HG03097 (cell line): Measurements from ENCODE around the gene C2orf68.
"Not testable (repeated sequence)": the region's sequence is repeated elsewhere in the genome, so short reads cannot be mapped to it uniquely, and the experiment has no call there.

Source experiments
- ATAC-seq: cut with Tn5 transposase; IDR thresholded peaks from one replicate; pipeline ENCODE4 v1.9.1; 2021; ENCODE audit not compliant: unreplicated experiment, low FRiP score

C2orf68 gene

DNA sequence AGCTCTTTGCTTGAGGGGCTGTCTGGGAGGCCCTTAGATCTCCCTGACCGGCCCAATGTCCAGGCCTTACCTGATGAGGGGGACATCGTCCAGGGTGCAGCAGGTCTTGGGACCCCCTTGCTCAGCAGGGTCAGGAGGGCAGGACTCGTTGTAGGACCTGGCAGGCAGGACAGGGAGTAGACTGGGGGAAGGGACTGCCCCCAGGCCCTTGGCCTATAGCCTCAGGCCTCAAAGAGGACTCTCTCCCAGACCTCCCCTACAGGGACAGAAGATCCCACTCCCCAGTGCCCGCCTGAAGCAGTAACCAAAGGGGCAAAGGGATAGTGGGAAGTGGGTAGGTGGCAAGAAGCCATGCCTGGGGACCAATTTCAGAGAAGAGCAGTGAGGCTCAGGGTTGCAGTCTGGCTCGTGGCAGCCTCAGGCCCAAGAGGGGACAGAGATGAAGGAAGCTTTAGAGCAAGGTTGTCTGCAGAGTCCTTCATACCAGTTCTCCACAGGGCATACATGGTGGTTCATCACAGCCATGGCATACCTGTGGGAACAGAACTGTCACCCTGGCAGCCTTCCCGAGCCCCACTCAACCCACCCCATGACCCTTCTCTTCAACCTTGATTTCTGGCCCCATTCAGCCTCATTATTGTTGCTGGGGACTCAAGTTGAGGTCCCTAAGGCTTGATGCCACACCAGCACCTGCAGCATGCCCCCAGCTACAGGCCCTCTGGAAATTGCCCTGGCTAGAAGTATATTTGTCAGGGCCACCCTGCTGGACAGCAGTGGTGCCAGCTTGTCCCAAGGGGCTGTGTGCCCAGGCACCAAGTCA lies 10.7 kb downstream of the C2orf68 start:
- no peak for ATAC-seq

DNA sequence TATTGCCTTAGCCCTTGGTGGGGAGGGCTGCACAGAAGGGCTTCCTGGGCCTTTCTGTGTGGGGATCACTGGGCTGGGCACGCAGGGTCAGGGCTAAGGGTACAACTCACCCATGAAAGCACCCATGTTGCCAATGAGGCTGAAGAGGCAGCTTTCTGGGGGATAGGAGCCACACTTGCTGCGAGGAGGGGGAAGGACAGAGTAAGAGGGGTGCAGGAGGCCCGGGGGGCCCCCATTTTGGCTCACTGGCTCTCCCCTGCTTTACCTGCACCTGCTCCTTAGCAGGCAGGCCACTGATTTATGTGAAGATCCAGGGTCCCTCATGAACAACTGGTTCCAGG lies 11.7 kb downstream of the C2orf68 start:
- ATAC-seq, result no peak

DNA sequence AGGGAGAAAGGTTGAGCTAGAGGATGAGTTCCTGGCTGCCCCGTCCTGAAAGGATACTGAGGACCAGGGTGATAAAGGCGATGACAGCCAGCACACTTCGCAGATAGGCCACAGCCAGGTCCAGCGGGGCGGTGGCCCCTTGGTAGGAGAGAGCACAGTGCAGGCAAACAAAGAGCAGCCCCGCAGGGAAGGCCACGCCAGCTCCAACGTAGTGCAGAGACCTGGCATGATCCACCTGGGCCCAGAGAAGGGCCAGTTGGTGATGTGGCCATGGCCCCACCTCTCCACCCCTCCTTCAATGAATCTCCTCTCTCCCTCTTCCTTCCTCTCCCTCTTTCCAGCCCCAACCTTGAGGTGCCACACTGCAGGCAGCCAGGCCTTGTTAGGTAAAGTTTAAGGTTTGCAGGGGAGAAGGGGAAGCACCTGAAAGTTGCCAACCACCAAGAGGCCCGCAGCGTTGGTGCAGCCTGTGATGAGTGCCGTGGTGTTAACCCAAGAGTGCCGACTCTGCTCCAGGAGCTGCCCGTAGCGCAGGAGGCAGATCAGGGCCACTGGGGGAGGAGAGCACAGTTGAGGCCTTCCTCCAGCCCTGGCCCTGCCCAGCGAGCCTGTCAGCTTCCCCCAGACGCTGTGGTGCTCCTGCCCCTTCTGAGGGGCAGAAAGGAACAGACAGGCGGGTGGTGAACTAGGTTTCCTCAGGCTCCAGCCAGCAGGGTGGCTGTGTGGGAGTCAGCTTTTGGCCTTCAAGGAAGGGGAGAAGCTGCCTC lies 12.2 kb downstream of the C2orf68 start:
- no peak for ATAC-seq

DNA sequence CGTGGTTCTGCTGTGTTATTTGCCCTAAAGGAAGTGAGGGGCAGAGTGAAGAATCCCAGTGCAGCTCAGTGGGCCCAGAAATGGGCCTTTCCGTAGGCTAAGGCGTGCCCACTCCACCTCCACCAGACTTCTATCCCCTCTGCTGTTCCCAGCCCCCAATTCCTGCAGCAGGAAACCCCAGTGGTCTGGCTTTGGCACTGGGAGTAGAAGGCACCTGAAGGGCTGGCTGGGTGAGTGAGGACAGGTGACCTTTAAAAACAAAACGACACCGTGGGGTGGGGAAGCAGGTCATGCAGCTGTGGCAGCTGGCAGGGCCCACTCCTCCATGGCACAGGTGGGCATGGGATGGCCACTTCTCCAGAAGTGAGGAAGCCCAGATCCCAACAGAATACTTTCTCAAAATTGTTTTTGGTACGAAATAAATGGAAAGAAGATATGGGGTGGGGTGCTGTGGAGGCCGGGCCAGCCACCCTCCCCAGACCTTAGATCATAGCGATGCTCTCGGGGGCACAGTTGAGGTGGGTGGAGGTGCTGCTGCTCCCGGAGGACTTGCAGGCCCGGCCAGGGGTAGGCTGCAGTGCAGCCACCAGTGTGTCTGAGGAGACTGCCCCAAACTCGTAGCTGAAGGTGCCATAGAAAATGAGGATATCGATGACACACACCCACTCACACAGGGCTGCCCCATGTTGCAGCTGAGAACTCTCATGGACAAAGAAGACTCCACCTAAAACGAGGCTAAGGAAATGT lies 13.1 kb downstream of the C2orf68 start:
- no peak for ATAC-seq

DNA sequence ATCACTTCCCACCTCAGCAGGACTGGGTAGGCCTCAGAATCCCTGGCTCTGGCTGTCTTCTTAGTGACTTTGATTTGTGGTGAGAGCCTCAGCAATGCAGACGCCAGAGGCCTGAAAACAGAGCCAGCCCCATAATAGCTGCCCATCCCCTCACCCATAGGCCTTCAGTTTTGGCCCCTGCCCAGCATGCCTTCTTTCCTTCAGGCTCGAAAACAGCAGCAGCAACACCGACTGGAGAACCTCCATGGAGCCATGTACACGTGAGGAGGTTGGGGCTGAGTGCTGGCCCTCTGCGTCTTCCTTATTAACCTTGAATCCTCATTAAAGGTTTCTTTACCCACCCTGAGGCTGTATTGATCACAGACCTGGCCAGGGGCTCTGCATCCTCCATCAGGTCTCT lies 14.6 kb downstream of the C2orf68 start:
- ATAC-seq, result no peak

DNA sequence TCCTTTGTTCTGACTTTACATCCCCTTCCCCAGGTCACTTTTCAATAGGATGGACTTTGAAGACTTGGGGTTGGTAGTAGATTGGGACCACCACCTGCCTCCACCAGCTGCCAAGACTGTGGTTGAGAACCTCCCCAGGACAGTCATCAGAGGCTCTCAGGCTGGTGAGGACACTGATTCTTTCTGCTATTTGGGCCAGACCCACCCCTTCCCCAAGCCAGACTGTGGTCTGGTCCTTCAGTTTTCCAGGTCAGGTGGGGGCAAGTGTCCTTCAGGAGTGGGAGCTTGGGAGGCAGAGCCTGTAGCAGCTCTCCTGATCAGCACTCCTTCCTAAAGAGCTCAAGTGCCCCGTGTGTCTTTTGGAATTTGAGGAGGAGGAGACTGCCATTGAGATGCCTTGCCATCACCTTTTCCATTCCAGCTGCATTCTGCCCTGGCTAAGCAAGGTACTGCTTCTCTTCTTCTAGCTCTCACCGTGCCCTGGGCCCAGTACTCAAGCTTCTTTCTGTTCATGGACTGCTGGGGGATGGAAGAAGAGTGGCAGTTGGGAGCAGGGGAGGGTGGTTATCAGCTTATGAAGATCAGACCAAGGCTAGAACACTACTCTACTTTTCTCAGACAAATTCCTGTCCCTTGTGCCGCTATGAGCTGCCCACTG lies 15.3 kb downstream of the C2orf68 start:
- no peak for ATAC-seq

DNA sequence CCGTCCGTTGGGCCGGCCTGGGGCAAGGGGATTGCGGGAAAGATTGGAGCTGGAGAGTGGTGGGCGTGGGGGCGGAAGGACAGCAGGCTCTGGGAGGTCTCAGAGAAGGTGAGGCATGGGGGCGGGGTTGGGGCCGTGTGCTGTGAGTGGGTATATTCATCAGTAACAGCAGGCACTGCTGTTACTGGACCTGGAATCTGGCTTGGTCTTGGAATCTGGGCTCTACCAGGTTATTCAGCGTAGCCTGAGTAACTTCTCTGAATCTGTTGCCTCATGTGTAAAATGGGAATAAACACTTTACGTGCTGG lies 15.9 kb downstream of the C2orf68 start:
- no peak for ATAC-seq

DNA sequence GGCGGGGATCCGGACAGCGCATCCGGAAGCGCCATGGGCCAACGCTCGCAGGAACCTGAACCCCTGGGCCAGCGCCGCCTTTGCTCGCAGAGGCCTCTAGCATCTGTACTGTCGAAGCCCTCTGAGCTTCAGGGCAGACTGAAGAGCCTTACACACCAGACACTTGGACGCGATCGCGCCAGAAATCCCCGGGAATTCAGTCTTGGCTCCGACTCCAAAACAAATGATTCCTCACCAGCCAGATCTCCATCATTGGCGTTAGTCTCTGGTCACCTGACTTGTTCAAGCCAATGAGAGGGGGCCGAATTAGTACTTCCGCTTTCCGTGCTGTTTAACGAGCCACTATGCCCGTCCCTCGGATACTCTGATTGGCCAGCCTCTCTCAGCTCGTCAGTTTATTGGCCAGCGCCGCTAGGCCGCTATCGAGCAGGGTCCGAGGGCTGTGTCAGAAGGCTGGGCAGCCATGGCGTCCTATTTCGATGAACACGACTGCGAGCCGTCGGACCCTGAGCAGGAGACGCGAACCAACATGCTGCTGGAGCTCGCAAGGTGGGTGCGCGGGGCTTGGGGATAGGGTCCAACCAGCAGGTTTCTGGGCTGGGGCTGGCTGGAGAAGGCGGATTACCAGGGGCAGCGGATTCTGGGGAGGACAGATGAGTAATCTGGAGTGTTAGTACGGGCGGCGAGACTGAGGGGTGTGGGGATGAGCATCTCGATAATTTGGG lies 16.4 kb downstream of the C2orf68 start, which contains the start of gene RNF181:
TSS of gene RNF181 (plus strand) at position 445 of the 725 bp plus-strand sequence. CDS start at position 464, 19 bp downstream.
- peak; percentile 95 for ATAC-seq

DNA sequence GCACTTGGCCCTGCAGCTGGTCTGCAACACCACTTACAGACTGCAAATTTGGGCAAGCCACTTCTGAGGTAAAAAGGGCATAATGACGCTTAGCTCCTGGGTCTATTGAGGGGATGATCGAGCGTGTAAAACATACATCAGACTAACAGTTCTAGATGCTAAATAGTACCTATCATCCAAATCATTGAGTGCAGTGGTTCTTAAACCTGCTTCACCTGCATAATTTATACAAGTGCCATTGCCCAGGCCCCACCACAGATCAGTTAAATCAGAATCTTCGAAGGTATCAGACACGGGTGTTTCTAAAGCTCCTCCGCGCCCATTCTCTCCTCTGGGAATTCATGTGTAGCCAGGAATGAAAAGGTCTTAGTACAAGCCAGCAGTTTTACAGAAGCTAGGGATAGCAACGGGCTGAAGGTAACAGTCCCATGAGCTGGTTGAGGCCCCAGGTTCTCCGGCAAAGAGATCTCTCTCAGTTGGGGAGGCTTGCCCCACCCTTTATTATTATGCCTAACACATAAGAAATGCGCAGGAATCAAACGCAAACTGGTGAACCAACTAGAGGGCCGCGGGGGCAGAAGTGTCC lies 17.1 kb downstream of the C2orf68 start:
- no peak for ATAC-seq

DNA sequence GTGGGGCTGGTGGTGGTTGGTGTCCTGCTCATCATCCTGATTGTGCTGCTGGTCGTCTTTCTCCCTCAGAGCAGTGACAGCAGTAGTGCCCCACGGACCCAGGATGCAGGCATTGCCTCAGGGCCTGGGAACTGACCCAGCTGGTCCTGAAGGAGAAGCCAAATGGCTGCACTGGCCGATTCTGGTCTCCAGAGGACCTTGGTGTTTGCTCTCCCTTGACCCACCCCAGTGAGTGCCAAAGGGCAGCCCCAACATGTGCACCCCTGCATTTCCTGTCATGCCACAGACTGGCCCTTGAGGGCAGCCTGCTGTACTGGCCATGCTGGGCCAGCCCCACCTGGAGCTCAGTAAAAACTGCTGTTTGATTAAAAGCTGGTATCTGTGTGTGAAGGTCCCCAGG lies 18.8 kb downstream of the C2orf68 start:
- ATAC-seq, result no peak

DNA sequence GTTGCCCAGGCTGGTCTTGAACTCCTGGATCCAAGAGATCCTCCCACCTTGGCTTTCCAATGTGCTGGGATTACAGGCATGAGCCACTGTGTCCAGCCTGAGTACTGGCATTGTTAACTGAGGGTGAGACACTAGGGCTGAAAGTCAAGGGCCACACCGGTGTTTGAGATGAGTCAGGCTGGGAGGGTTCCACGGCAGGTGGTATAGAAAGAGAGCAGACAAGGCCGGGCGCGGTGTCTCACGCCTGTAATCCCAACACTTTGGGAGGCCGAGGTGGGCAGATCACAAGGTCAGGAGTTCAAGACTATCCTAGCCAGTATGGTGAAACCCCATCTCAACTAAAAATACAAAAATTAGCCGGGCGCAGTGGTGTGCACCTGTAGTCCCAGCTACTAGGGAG lies 19.6 kb downstream of the C2orf68 start:
- ATAC-seq, result not testable (repeated sequence)

DNA sequence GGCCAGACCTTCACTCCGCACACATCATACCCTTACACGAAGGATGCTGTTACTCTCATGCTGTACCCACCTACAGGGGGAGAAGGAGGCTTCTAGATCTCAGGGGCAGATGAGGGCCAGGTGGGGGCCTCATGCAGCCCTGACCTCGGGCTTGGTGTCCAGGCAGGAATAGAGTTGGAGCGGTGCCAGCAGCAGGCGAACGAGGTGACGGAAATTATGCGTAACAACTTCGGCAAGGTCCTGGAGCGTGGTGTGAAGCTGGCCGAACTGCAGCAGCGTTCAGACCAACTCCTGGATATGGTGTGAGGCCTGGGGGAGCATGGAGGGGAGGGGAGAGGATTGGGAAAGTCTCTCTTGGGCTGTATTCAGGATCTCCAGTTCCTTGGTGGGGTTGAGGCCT lies 20.3 kb downstream of the C2orf68 start:
- ATAC-seq, result no peak

DNA sequence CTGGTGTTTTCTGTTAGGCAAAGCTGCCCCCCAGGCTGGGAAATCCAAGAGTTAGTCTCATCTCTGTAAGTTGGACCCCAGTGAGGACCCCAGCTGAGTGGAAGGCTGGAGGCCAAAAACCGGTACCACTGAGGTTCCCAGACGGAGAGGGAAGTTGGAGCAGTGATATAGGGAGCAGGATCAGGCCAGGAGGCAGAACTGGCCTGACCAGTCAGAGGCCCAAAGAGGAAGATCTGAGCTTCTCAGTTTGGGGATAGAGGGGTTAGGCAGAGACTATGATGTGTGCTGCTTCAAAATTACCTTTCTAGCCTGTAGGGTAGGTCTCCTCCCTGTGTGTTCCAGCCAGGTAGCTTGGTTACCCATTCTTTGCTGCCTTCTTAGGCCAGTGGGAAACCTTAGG lies 20.9 kb downstream of the C2orf68 start:
- ATAC-seq, result no peak

DNA sequence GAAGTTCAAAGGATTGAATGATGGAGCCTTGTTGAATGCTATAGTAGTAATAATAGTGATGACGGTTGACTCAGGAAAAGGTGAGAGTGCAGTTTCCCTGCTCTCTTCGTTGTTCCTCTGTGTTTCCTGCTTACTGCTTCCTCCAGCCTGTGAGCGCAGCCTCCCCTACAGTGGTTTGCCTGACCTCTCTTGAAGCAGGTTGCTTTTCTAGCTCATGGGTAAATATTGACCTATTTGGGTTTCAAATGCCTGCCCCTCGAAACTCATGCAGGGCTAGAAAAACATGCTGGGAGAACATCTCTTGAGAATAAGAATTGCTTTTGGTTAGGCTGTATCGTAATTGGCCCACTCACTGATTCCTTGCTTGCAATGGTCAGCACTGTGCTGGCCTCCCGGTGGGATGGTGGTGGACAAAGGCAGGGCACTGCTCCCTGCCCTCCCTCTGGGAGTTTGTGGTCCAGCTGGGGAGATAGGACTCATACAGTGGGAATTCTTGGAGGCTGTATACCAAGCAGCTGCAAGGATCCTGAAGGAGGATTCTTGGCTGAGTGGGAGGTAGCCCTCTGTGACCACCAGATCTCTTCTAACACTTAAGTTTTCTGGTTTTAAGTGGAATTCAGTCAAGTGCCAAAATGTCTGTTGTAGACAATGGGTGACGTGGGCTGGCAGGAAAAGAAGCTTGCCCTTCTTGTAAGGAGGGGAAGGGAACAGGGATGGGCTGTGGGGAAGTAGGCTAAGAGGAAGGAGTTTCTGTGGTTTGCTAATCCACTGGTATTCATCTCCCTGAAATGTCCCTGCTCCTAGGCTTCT lies 21.7 kb downstream of the C2orf68 start:
- no peak for ATAC-seq

DNA sequence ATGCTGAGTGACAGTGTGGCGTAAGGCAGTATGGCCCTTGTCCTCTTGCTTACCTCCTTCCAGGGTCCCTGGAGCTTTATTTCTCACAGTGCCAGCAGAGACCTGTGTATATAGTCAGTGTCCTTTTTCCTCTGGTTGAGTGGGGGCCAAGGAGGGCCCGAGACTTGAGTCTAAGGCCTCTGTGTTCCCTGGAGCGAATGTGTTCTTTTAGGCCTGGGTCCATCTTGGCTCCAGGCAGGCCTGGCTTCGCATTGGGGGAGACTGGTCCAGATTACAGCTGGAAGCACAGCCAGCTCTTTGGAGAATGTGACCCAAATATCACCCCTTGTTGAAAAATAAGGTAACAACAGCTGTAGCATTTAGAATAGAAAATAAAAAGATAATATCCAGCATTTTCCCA lies 22.7 kb downstream of the C2orf68 start:
- no peak for ATAC-seq

DNA sequence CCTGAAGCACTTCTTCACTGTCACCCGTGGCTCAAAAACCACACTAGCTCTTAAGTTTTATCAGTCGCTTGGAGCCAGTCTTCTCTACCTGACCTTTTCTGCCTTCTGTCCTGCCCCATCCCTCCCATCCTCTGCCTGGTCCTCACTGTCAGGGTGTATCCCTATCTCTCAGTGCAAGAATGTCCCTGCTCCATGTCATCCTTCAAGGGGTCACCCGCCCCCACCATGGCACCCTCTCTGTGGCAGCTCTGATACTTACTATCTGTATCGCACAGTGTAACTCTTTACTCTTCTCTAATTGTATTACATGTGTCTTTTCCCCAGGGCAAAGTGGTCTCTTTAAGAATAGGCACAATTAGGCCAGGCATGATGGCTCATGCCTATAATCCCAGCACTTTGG lies 23.2 kb downstream of the C2orf68 start:
- no peak for ATAC-seq

DNA sequence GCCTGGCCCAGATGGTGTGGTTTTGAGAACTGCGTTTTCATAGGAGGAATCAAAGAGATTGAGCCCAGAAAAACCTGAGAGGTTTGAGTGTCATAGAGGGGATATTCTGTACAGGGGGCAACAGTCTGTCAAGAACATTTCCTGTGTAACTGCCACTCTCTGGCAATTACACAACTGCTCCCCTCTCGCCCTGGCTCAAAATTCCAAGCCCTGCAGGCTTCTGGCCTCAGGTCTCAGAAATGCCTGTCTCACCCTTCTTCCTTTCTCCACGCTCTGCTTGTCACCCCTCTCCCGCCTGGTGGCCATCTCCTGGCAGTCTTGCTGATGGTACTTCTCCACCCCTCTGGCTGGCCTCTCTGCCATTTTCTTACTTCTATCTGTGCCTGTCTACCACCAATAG lies 23.6 kb downstream of the C2orf68 start:
- ATAC-seq, result no peak

DNA sequence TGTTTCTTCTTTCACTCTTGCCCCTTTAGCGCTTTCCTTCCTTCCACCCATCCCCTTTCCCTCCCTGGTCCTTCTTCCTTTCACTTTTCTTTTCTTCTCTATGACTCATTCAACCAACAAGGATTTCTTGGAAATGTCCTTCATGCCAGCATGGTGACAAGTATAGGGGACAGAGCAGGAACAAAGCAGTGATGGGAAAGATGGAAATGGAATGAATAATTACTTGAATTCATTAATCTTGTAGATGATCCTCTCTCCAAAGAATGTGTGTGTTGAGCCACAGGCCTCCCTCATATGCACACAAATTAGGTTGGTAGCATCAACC lies 26.1 kb downstream of the C2orf68 start:
- ATAC-seq, result no peak
